ENCODE measurements around the gene PREPL.

Gene PREPL

GRCh38 chr2:44348400-44348799, 12.9 kb downstream of the PREPL start:
- no peak for TF ChIP-seq CTCF (IDR thresholded peaks at IDR 0.05; ENCODE audit: insufficient read depth, low read depth, low read length, missing control alignments)
- no peak for DNase-seq (ENCODE audit: low read depth)
- H3K4me3 ChIP-seq (ENCODE audit: low read length) = no peak overlapping the region

DNA sequence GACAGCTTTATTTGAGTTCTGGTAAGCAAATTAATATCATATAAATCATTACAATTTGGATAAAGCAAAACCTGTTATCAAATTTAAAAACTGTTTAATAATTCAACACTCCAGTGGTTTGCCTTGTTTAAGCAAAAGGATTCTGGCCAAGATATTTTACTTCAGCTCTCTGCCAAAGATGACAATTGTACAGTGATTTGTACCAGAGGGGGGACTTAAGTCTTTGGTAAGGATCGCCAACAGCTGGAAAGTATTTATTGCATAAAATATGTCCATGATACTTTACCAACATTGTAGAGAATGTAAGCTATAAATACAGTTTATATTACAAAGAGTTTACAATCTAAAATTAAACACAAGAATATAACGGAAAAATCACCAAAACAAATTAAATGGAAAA, 13.8 kb downstream of the PREPL start:
- DNase-seq (ENCODE audit: low read depth) = no peak
- TF ChIP-seq CTCF (IDR thresholded peaks at IDR 0.05; ENCODE audit: insufficient read depth, low read depth, low read length, missing control alignments) = no peak
- H3K4me3 ChIP-seq (ENCODE audit: low read length) = no peak overlapping the region

DNA sequence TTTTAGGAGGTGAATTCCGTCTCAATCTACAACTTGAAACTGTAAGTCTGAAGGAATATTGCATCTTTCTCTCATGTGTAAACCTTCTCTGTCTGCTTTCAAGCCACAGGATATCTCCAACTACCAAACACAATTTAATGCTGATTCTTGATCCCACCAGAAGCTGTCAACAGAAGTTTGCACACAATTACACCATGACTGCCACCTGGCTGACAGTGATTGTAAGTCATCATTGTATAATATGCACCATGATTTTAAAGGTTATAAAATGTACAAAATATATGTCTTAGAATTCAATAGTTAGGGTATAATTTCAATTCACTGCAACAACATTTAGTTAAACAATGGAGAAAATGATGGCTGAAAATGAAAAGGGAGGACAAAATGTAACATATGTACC, 18.4 kb downstream of the PREPL start:
- TF ChIP-seq CTCF (IDR thresholded peaks at IDR 0.05; ENCODE audit: insufficient read depth, low read depth, low read length, missing control alignments) = peak; percentile 39
- DNase-seq (ENCODE audit: low read depth) = peak; percentile 22
- no peak overlapping the region for H3K4me3 ChIP-seq (ENCODE audit: low read length)

DNA sequence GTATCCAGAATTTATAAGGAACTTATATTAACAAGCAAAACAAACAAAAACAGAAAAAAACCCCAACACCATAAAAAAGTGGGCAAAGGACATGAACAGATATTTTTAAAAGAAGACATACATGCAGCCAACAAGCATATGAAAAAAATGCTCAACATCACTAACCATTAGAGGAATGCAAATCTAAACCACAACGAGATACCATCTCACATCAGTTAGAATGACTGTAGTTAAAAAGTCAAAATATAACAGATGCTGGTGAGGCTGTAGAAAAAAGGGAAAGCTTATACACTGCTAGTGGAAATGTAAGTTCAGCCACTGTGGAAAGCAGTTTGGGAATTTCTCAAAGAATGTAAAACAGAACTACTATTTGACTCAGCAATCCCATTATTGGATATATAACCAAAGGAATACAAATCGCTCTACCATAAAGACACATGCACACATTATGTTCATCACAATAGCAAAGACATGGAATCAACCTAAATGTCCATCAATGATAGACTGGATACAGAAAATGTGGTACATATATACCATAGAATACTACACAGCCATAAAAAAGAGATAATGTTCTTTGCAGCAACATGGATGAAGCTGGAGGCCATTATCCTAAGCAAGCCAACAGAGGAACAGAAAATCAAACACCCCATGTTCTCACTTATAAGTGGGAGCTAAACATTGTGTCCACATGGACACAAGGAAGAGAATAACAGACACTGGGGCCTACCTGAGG, 25.3 kb downstream of the PREPL start:
- no peak for TF ChIP-seq CTCF (IDR thresholded peaks at IDR 0.05; ENCODE audit: insufficient read depth, low read depth, low read length, missing control alignments)
- no peak for DNase-seq (ENCODE audit: low read depth)
- no peak overlapping the region for H3K4me3 ChIP-seq (ENCODE audit: low read length)

GRCh38 chr2:44333994-44334393, 27.3 kb downstream of the PREPL start:
- no peak for TF ChIP-seq CTCF (IDR thresholded peaks at IDR 0.05; ENCODE audit: insufficient read depth, low read depth, low read length, missing control alignments)
- no peak for DNase-seq (ENCODE audit: low read depth)
- no peak overlapping the region for H3K4me3 ChIP-seq (ENCODE audit: low read length)

- TF ChIP-seq CTCF (IDR thresholded peaks at IDR 0.05; ENCODE audit: insufficient read depth, low read depth, low read length, missing control alignments) = no peak
- DNase-seq (ENCODE audit: low read depth) = peak; percentile 19
Measured at GRCh38 chr2:44330801-44331200, 30.5 kb downstream of the PREPL start.

DNA sequence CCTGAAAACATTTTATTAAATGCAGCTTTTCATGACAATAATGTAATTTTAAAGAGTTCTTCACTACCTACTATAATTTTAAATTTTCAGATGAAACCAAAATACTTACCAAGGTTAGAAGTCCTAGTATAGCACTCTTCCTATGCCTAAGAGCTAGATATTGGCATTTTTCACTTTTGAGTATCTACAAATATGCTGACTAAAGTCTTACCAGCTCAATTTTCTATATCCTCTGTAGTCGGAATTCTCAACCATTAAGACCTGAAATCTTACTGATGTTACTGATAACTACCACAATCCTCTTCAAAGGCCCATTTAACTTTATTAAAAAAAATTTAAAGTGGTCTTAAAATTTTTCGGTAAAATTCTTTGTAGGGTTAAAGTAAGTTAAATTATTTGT, 32.0 kb downstream of the PREPL start:
- no peak for TF ChIP-seq CTCF (IDR thresholded peaks at IDR 0.05; ENCODE audit: insufficient read depth, low read depth, low read length, missing control alignments)
- DNase-seq (ENCODE audit: low read depth) = no peak
- H3K4me3 ChIP-seq (ENCODE audit: low read length) = no peak overlapping the region

More at GRCh38 chr2:44330801-44331200, 30.5 kb downstream of the PREPL start:
- no peak overlapping the region for H3K4me3 ChIP-seq (ENCODE audit: low read length)
